Calu3 (cell line): Measurements from ENCODE around the gene BOD1. TPM values are rescaled to one million over a fixed set of nuclear protein-coding genes. Genes with fewer than 3 reads are reported as not detected.

Source experiments
- BruUV-seq: library from RNA; stranded (reverse); fragments of 400-500 nt; replicated peaks from 2 replicates; lab custom pipeline; 2021; lab: Mats Ljungman, UMichigan
- CTCF ChIA-PET: fragments of 300-600 bp; sonication (Branson Sonifier 250); formaldehyde crosslinking; loops from one replicate; lab custom pipeline; 2022; ENCODE audit warnings: antibody characterized with exemption; lab: Charles Lee
- DNase-seq: peaks from one replicate; pipeline ENCODE4 v3.0.0; 2022
- H3K27ac Mint-ChIP-seq: one replicate; pipeline ENCODE4 v1.8.0; 2022; ENCODE audit warnings: mixed read lengths; ENCODE audit not compliant: unreplicated experiment
- H3K27me3 Mint-ChIP-seq: one replicate; pipeline ENCODE4 v1.8.0; 2022; ENCODE audit warnings: mixed read lengths; ENCODE audit not compliant: unreplicated experiment
- H3K36me3 Mint-ChIP-seq: one replicate; pipeline ENCODE4 v1.8.0; 2022; ENCODE audit warnings: mild to moderate bottlenecking, moderate library complexity, mixed read lengths; ENCODE audit not compliant: insufficient read depth, unreplicated experiment
- H3K4me1 Mint-ChIP-seq: one replicate; pipeline ENCODE4 v1.8.0; 2022; ENCODE audit warnings: mild to moderate bottlenecking, low read depth, mixed read lengths; ENCODE audit not compliant: unreplicated experiment
- H3K4me3 Mint-ChIP-seq: one replicate; pipeline ENCODE4 v1.8.0; 2022; ENCODE audit warnings: mild to moderate bottlenecking, low read depth, moderate library complexity, mixed read lengths; ENCODE audit not compliant: unreplicated experiment
- H3K9me3 Mint-ChIP-seq: one replicate; pipeline ENCODE4 v1.8.0; 2022; ENCODE audit warnings: low read depth, mixed read lengths; ENCODE audit not compliant: unreplicated experiment
- CTCF ChIP-seq: fragments of 200-600 bp; IDR thresholded peaks from one replicate; pipeline ENCODE4 v1.8.0; 2022; ENCODE audit warnings: antibody characterized with exemption; ENCODE audit not compliant: unreplicated experiment
- intact Hi-C: fragments of 100-400 bp; cut with micrococcal nuclease; formaldehyde crosslinking; loops from one replicate; pipeline ENCODE4 v1.10.0; 2022; ENCODE audit not compliant: unreplicated experiment
- total RNA-seq: library from RNA; stranded (reverse); gene quantifications from 2 replicates; pipeline ENCODE4 v1.2.3, GENCODE V29; 2022

Gene BOD1
- total RNA-seq, 1 experiment from 2014 or later = 92.8 TPM

GRCh38 chr5:173655196-173655797 is 38.8 kb upstream of the BOD1 start:
- no TSS peak for BruUV-seq
- TF ChIP-seq CTCF = no peak
- Mint-ChIP-seq H3K27me3 (peaks cover 35% of the 10 kb centered on the region), H3K27ac (no peak overlapping the region), H3K9me3 (peaks cover 5% of the 10 kb centered on the region), H3K4me1 (no peaks in the 10 kb centered on the region), H3K4me3 (no peak overlapping the region), H3K36me3 (no peaks in the 10 kb centered on the region)
- intact Hi-C loops = no loop called here
- CTCF ChIA-PET = no interaction called here
- DNase-seq = no peak

- TF ChIP-seq CTCF = no peak
- no peaks in the 10 kb centered on the region for H3K36me3 Mint-ChIP-seq
- no peak overlapping the region for H3K4me3 Mint-ChIP-seq
- BruUV-seq = no TSS peak
- no peaks in the 10 kb centered on the region for H3K4me1 Mint-ChIP-seq
- intact Hi-C loops = no loop called here
- peaks cover 5% of the 10 kb centered on the region for H3K9me3 Mint-ChIP-seq
- H3K27ac Mint-ChIP-seq = no peak overlapping the region
- DNase-seq = no peak
- peaks cover 45% of the 10 kb centered on the region for H3K27me3 Mint-ChIP-seq
- CTCF ChIA-PET = no interaction called here
These were observed 37.5 kb upstream of the BOD1 start for GRCh38 chr5:173653822-173654523.

DNA sequence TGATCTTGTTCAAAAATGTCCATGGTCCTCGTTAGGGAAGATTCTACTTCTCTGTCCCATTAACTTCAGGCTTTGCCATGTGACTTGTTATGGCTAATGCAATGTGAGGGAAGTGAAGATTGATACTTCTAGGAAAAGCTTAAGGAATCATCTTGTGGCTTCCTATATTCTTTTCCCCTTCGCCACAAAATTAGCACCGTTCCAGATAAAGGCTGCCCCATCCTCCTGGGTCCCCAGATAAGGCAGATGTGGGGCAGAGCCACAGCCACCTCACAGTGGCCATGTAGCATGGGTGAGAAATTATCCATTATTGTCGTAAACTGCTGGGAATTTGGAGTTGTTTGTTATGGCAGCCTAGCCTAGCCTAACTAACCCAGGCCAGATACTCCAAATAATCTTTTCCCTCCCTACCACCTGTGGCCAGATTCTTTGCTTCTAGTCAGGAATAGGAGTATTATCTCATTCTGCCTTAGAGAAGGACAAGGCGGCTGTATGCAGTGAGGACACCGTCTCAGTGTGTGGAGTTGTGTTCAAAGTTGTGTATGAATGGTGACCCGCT is 31.9 kb upstream of the BOD1 start:
- TF ChIP-seq CTCF = no peak
- H3K4me1 Mint-ChIP-seq = no peaks in the 10 kb centered on the region
- no peaks in the 10 kb centered on the region for H3K36me3 Mint-ChIP-seq
- intact Hi-C loops = no loop called here
- peaks cover 5% of the 10 kb centered on the region for H3K9me3 Mint-ChIP-seq
- no peak for DNase-seq
- BruUV-seq = no TSS peak
- no peak overlapping the region for H3K27ac Mint-ChIP-seq
- peaks cover 80% of the 10 kb centered on the region for H3K27me3 Mint-ChIP-seq
- H3K4me3 Mint-ChIP-seq = no peak overlapping the region
- CTCF ChIA-PET = interaction anchor here (0.7 kb wide), 1 partner anchor 41 kb away, joined by 4 read pairs; no protein-coding TSS in a partner anchor

- intact Hi-C loops = no loop called here
- Mint-ChIP-seq H3K9me3 (no peaks in the 10 kb centered on the region), H3K4me1 (no peaks in the 10 kb centered on the region), H3K27me3 (peaks cover 63% of the 10 kb centered on the region), H3K36me3 (no peaks in the 10 kb centered on the region), H3K4me3 (no peak overlapping the region), H3K27ac (no peak overlapping the region)
- TF ChIP-seq CTCF = no peak
- DNase-seq = no peak
- CTCF ChIA-PET = no interaction called here
- BruUV-seq = no TSS peak
These were observed 30.2 kb upstream of the BOD1 start for GRCh38 chr5:173646692-173647091.
